IMR-90 (cell line): Measurements from ENCODE around the gene BRD1. TPM values are rescaled to one million over a fixed set of nuclear protein-coding genes. Genes with fewer than 3 reads are reported as not detected.

Experiments used
- ATAC-seq: fragments of 200-7000 bp; cut with Tn5 transposase; 2 replicates; pipeline ENCODE4 v1.9.1; 2020; ENCODE audit warnings: low read depth, mild to moderate bottlenecking, moderate library complexity
- BruUV-seq: library from RNA; stranded (reverse); fragments of 400-500 nt; replicated peaks from 2 replicates; lab custom pipeline; 2021; lab: Mats Ljungman, UMichigan
- CTCF ChIA-PET: fragments of 300-600 bp; formaldehyde crosslinking; extraction: SDS; loops from one replicate; lab custom pipeline; 2021; ENCODE audit warnings: antibody characterized with exemption; lab: Yijun Ruan, JAX
- POLR2A ChIA-PET: fragments of 300-600 bp; sonication (Branson Sonifier 250); formaldehyde crosslinking; loops from one replicate; lab custom pipeline; 2022; ENCODE audit warnings: antibody characterized with exemption; ENCODE audit not compliant: unreplicated experiment; lab: Charles Lee
- DNase-seq: peaks from one replicate; pipeline ENCODE4 v3.0.0; 2013
- H2AFZ ChIP-seq: replicated peaks from 2 replicates; pipeline ENCODE3; 2013; ENCODE audit warnings: low read length, mild to moderate bottlenecking; ENCODE audit not compliant: poor library complexity
- H2AK5ac ChIP-seq: 2 replicates; pipeline ENCODE4 v1.6.1; 2013; ENCODE audit warnings: low read depth, low read length, inconsistent platforms
- H2AK9ac ChIP-seq: replicated peaks from 2 replicates; pipeline ENCODE3; 2013; ENCODE audit warnings: mild to moderate bottlenecking, low read depth, low read length, moderate library complexity; ENCODE audit not compliant: poor library complexity
- H2BK120ac ChIP-seq: 2 replicates; pipeline ENCODE4 v1.6.1; 2013; ENCODE audit warnings: low read depth, low read length, inconsistent platforms
- H2BK15ac ChIP-seq: 3 replicates; pipeline ENCODE4 v1.6.1; 2013; ENCODE audit warnings: low read depth, low read length, inconsistent platforms
- H2BK20ac ChIP-seq: 2 replicates; pipeline ENCODE4 v1.6.1; 2013; ENCODE audit warnings: low read depth, mild to moderate bottlenecking, inconsistent platforms, low read length, moderate library complexity
- H2BK5ac ChIP-seq: 2 replicates; pipeline ENCODE4 v1.6.1; 2013; ENCODE audit warnings: mild to moderate bottlenecking, low read depth, low read length, inconsistent platforms; ENCODE audit not compliant: poor library complexity, severe bottlenecking
- H3K14ac ChIP-seq: replicated peaks from 2 replicates; pipeline ENCODE4 v1.6.1; 2013; ENCODE audit warnings: low read depth, low read length, inconsistent platforms
- H3K18ac ChIP-seq: 2 replicates; pipeline ENCODE4 v1.6.1; 2013; ENCODE audit warnings: low read depth, low read length, control low read depth
- H3K23ac ChIP-seq: 2 replicates; pipeline ENCODE4 v1.6.1; 2013; ENCODE audit warnings: low read depth, low read length, inconsistent platforms
- H3K27ac ChIP-seq: 2 replicates; pipeline ENCODE4 v1.5.1; 2013; ENCODE audit warnings: mild to moderate bottlenecking, control low read depth, low read length; ENCODE audit not compliant: insufficient read depth
- H3K27me3 ChIP-seq: 2 replicates; pipeline ENCODE4 v1.6.1; 2013; ENCODE audit warnings: low read length; ENCODE audit not compliant: control insufficient read depth, insufficient read depth
- H3K36me3 ChIP-seq: 2 replicates; pipeline ENCODE4 v1.6.1; 2013; ENCODE audit warnings: low read length, mixed read lengths; ENCODE audit not compliant: control insufficient read depth, insufficient read depth
- H3K4ac ChIP-seq: 2 replicates; pipeline ENCODE4 v1.6.1; 2013; ENCODE audit warnings: low read depth, low read length, inconsistent platforms
- H3K4me1 ChIP-seq: 2 replicates; pipeline ENCODE4 v1.6.1; 2013; ENCODE audit warnings: low read length, mixed read lengths; ENCODE audit not compliant: control insufficient read depth, insufficient read depth
- H3K4me2 ChIP-seq: 2 replicates; pipeline ENCODE4 v1.6.1; 2013; ENCODE audit warnings: low read depth, mild to moderate bottlenecking, control low read depth, low read length, moderate library complexity
- H3K4me3 ChIP-seq: 2 replicates; pipeline ENCODE4 v1.5.1; 2013; ENCODE audit warnings: low read depth, mild to moderate bottlenecking, control low read depth, low read length, moderate library complexity; ENCODE audit not compliant: insufficient read depth
- H3K56ac ChIP-seq: 2 replicates; pipeline ENCODE4 v1.6.1; 2013; ENCODE audit warnings: low read length, inconsistent platforms; ENCODE audit not compliant: insufficient read depth; ENCODE audit errors: extremely low read depth
- H3K79me1 ChIP-seq, 2 experiments: 2 replicates each; pipeline ENCODE4 v1.6.1; 2013; ENCODE audit warnings: low read length in 2 of 2, inconsistent platforms in 1 of 2, low read depth in 1 of 2
- H3K9ac ChIP-seq: 2 replicates; pipeline ENCODE4 v1.6.1; 2013; ENCODE audit warnings: low read depth, low read length, control low read depth
- H3K9me1 ChIP-seq: 2 replicates; pipeline ENCODE4 v1.6.1; 2013; ENCODE audit warnings: low read length, inconsistent platforms; ENCODE audit not compliant: insufficient read depth
- H3K9me3 ChIP-seq: 2 replicates; pipeline ENCODE4 v1.6.1; 2013; ENCODE audit warnings: low read length; ENCODE audit not compliant: control insufficient read depth, insufficient read depth
- H4K20me1 ChIP-seq: 2 replicates; pipeline ENCODE4 v1.6.1; 2013; ENCODE audit warnings: low read length, inconsistent platforms; ENCODE audit not compliant: insufficient read depth
- H4K5ac ChIP-seq: 2 replicates; pipeline ENCODE4 v1.6.1; 2013; ENCODE audit warnings: mild to moderate bottlenecking, low read depth, low read length, control low read depth
- H4K8ac ChIP-seq, 2 experiments: 2 replicates each; pipeline ENCODE4 v1.6.1; 2013; ENCODE audit warnings: low read depth in 2 of 2, low read length in 2 of 2, control low read depth in 1 of 2, inconsistent platforms in 1 of 2
- H4K91ac ChIP-seq: 2 replicates; pipeline ENCODE4 v1.6.1; 2013; ENCODE audit warnings: low read depth, low read length, inconsistent platforms; ENCODE audit not compliant: insufficient read depth
- BHLHE40 ChIP-seq: fragments of 150-350 bp; IDR thresholded peaks from 2 replicates; pipeline ENCODE4 v1.6.1; 2016; ENCODE audit warnings: mild to moderate bottlenecking, low read depth, low read length
- CEBPB ChIP-seq: IDR thresholded peaks from 2 replicates; pipeline ENCODE4 v1.6.1; 2012; ENCODE audit warnings: low read depth, low read length, improper control_type of control experiment
- CHD1 ChIP-seq: IDR thresholded peaks from 2 replicates; pipeline ENCODE4 v1.6.1; 2012; ENCODE audit warnings: low read depth, low read length, improper control_type of control experiment
- FOS ChIP-seq: fragments of 150-350 bp; IDR thresholded peaks from 2 replicates; pipeline ENCODE4 v1.6.1; 2016; ENCODE audit warnings: low read depth, low read length
- MAFK ChIP-seq: IDR thresholded peaks from 2 replicates; pipeline ENCODE4 v1.6.1; 2012; ENCODE audit warnings: low read depth, low read length, improper control_type of control experiment
- MAZ ChIP-seq: IDR thresholded peaks from 2 replicates; pipeline ENCODE4 v1.6.1; 2012; ENCODE audit warnings: low read depth, mild to moderate bottlenecking, low read length, improper control_type of control experiment, moderate library complexity, borderline replicate concordance
- MXI1 ChIP-seq: IDR thresholded peaks from 2 replicates; pipeline ENCODE4 v1.6.1; 2012; ENCODE audit warnings: low read depth, mild to moderate bottlenecking, low read length, moderate library complexity, borderline replicate concordance
- NFE2L2 ChIP-seq: fragments of 150-350 bp; IDR thresholded peaks from 2 replicates; pipeline ENCODE4 v1.6.1; 2016; ENCODE audit warnings: low read depth, mild to moderate bottlenecking, low read length
- POLR2A ChIP-seq: IDR thresholded peaks from 2 replicates; pipeline ENCODE4 v1.6.1; 2012; ENCODE audit warnings: mild to moderate bottlenecking, low read depth, low read length
- RAD21 ChIP-seq: IDR thresholded peaks from 2 replicates; pipeline ENCODE4 v1.6.1; 2012; ENCODE audit warnings: low read length, improper control_type of control experiment
- RCOR1 ChIP-seq: IDR thresholded peaks from 2 replicates; pipeline ENCODE4 v1.6.1; 2012; ENCODE audit warnings: mild to moderate bottlenecking, low read length, improper control_type of control experiment; ENCODE audit not compliant: insufficient replicate concordance
- RFX5 ChIP-seq: IDR thresholded peaks from 2 replicates; pipeline ENCODE4 v1.8.0; 2012; ENCODE audit warnings: low read depth, mild to moderate bottlenecking, low read length, moderate library complexity
- SMC3 ChIP-seq: fragments of 150-350 bp; IDR thresholded peaks from 2 replicates; pipeline ENCODE4 v1.6.1; 2016; ENCODE audit warnings: low read depth, mild to moderate bottlenecking, antibody characterized with exemption, low read length, moderate library complexity
- WGBS, 2 experiments: methylation state at CpG; one replicate each; pipeline versions ENCODE4 v1.1.5 to v1.1.7; 2013; ENCODE audit warnings: missing lambda C conversion rate in 2 of 2; ENCODE audit not compliant: insufficient read length in 1 of 2; ENCODE audit errors: extremely low coverage in 2 of 2; 5-methylcytosine and 5-hydroxymethylcytosine counted together
- dilution Hi-C: fragments of 300-500 bp; cut with HindIII; formaldehyde crosslinking; loops from one replicate; pipeline ENCODE4 v1.14.3; 2018; ENCODE audit warnings: low sequenced_read_pairs; ENCODE audit not compliant: unreplicated experiment
- in situ Hi-C: fragments of 300-500 bp; cut with MboI; formaldehyde crosslinking; loops from 3 replicates; pipeline ENCODE4 v1.14.3; 2019; ENCODE audit warnings: low sequenced_read_pairs, inconsistent platforms, mixed read lengths
- intact Hi-C: fragments of 100-400 bp; cut with micrococcal nuclease; formaldehyde crosslinking; loops from 2 replicates; pipeline ENCODE4 v1.10.0; 2022
- polyA plus RNA-seq, 3 experiments: library from polyadenylated mRNA; depleted of rRNA; stranded (reverse); fragments of >200 nt; gene quantifications; 2 replicates each; pipeline ENCODE4 v1.2.3, GENCODE V29; 2012; ENCODE audit warnings: low replicate concordance in 1 of 3
- total RNA-seq: library from RNA; depleted of rRNA; stranded (reverse); fragments of >200 nt; gene quantifications from 2 replicates; pipeline ENCODE4 v1.2.3, GENCODE V29; 2012
- TF ChIP-seq, protein P1 (sequence below): conservative IDR thresholded peaks from 2 replicates; pipeline ENCODE4 v1.5.1; 2012; ENCODE audit warnings: mild to moderate bottlenecking, low read depth, low read length, improper control_type of control experiment
- TF ChIP-seq, protein P2 (sequence below): fragments of 150-350 bp; IDR thresholded peaks from 2 replicates; pipeline ENCODE4 v1.6.1; 2016; ENCODE audit warnings: low read depth, mild to moderate bottlenecking, low read length, moderate library complexity, borderline replicate concordance
- TF ChIP-seq, protein P3 (sequence below): fragments of 150-350 bp; IDR thresholded peaks from 2 replicates; pipeline ENCODE4 v1.6.1; 2017; ENCODE audit warnings: mild to moderate bottlenecking, antibody characterized with exemption, low read length, low read depth

The BRD1 gene
- total and polyA plus RNA-seq, 2 of the 4 experiments (the other 2 are of a cell fraction), result 10.0 to 10.6 TPM

DNA sequence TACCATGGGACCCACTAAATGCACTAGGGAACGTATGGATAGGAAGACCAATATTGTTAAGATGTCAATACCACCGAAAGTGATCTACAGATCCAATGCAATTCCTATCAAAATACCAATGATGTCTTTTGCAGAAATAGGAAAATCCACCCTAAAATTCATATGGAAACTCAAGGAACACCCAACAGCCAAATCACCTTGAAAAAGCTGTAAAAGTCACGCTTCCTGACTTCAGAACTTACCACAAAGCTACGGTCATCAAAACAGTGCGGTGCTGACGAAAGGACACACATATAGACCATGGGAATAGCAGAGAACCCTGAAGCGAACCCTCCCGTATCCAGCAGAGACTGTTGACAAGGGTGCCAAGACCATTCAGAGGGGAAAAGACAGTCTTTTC, 20.5 kb downstream of the BRD1 start:
- peaks cover 32% of the 10 kb centered on the region for H3K36me3 ChIP-seq
- no peak overlapping the region for H4K8ac ChIP-seq
- no peaks in the 10 kb centered on the region; the same call in 1 of the 2 replicates for H3K9me3 ChIP-seq
- H2AK9ac ChIP-seq, result no peak overlapping the region
- no peak overlapping the region for H3K56ac ChIP-seq
- H3K4me1 ChIP-seq, result peaks cover 5% of the 10 kb centered on the region
- TF ChIP-seq, protein P1, sequence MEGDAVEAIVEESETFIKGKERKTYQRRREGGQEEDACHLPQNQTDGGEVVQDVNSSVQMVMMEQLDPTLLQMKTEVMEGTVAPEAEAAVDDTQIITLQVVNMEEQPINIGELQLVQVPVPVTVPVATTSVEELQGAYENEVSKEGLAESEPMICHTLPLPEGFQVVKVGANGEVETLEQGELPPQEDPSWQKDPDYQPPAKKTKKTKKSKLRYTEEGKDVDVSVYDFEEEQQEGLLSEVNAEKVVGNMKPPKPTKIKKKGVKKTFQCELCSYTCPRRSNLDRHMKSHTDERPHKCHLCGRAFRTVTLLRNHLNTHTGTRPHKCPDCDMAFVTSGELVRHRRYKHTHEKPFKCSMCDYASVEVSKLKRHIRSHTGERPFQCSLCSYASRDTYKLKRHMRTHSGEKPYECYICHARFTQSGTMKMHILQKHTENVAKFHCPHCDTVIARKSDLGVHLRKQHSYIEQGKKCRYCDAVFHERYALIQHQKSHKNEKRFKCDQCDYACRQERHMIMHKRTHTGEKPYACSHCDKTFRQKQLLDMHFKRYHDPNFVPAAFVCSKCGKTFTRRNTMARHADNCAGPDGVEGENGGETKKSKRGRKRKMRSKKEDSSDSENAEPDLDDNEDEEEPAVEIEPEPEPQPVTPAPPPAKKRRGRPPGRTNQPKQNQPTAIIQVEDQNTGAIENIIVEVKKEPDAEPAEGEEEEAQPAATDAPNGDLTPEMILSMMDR, result no peak
- no peak for TF ChIP-seq RAD21
- TF ChIP-seq, protein P2, sequence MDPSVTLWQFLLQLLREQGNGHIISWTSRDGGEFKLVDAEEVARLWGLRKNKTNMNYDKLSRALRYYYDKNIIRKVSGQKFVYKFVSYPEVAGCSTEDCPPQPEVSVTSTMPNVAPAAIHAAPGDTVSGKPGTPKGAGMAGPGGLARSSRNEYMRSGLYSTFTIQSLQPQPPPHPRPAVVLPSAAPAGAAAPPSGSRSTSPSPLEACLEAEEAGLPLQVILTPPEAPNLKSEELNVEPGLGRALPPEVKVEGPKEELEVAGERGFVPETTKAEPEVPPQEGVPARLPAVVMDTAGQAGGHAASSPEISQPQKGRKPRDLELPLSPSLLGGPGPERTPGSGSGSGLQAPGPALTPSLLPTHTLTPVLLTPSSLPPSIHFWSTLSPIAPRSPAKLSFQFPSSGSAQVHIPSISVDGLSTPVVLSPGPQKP, result no peak
- no peak for TF ChIP-seq MXI1
- no peak for TF ChIP-seq CEBPB
- no peak for TF ChIP-seq RFX5
- TF ChIP-seq, protein P3, sequence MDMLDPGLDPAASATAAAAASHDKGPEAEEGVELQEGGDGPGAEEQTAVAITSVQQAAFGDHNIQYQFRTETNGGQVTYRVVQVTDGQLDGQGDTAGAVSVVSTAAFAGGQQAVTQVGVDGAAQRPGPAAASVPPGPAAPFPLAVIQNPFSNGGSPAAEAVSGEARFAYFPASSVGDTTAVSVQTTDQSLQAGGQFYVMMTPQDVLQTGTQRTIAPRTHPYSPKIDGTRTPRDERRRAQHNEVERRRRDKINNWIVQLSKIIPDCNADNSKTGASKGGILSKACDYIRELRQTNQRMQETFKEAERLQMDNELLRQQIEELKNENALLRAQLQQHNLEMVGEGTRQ, result no peak
- TF ChIP-seq POLR2A, result no peak
- TF ChIP-seq FOS, result no peak
- TF ChIP-seq BHLHE40, result no peak
- TF ChIP-seq MAZ, result no peak
- TF ChIP-seq SMC3, result no peak
- TF ChIP-seq NFE2L2, result no peak
- TF ChIP-seq MAFK, result no peak
- TF ChIP-seq RCOR1, result no peak
- no peak for TF ChIP-seq CHD1
- peaks cover 13% of the 10 kb centered on the region; the same call in 1 of the 2 replicates for H3K9me1 ChIP-seq
- intact Hi-C loops (no loop called here), in situ Hi-C loops (loop anchor here (25.0 kb wide), 2 partner anchors 105 to 405 kb away; partner anchors contain the start of genes ALG12, CRELD2 and SELENOO), dilution Hi-C loops (no loop called here)
- peaks cover 94% of the 10 kb centered on the region for H4K20me1 ChIP-seq
- H3K18ac ChIP-seq, result no peak overlapping the region
- no peak overlapping the region for H3K4ac ChIP-seq
- H2BK20ac ChIP-seq, result no peak overlapping the region
- ATAC-seq (no peak), DNase-seq (no peak)
- ChIA-PET CTCF (no interaction called here), POLR2A (no interaction called here)
- BruUV-seq, result no TSS peak
- no peak overlapping the region for H3K9ac ChIP-seq
- no peak overlapping the region for H4K91ac ChIP-seq
- no peak overlapping the region for H3K4me3 ChIP-seq
- WGBS, 2 experiments, result 100% methylated on average over 1 of the region's 8 CpGs; no CpG with 5 or more reads in 1 of the 2 experiments
- no peak overlapping the region for H2BK15ac ChIP-seq
- peaks cover 8 to 72% of the 10 kb centered on the region in 2 experiments for H3K79me1 ChIP-seq
- no peak overlapping the region for H3K27ac ChIP-seq
- H3K4me2 ChIP-seq, result no peak overlapping the region
- no peaks in the 10 kb centered on the region for H3K27me3 ChIP-seq
- no peak overlapping the region for H4K5ac ChIP-seq
- no peak overlapping the region for H2BK120ac ChIP-seq
- no peak overlapping the region for H2AK5ac ChIP-seq
- H2AFZ ChIP-seq, result no peak overlapping the region
- H2BK5ac ChIP-seq, result no peak overlapping the region
- H3K14ac ChIP-seq, result no peak overlapping the region
- H3K23ac ChIP-seq, result no peak overlapping the region
